ENCODE data around the gene TOM1L1. TPM values are rescaled to one million over a fixed set of nuclear protein-coding genes. Genes with fewer than 3 reads are reported as not detected.
A peak's percentile ranks its signal among the peaks of the same experiment; 100 is the strongest.

TOM1L1 gene
- total RNA-seq, 5 donors from 2014 or later (not counting 1 experiment from before 2014, with no cell fraction given), result 0.26 to 0.67 (median 0.49) TPM; not detected in 1

DNA sequence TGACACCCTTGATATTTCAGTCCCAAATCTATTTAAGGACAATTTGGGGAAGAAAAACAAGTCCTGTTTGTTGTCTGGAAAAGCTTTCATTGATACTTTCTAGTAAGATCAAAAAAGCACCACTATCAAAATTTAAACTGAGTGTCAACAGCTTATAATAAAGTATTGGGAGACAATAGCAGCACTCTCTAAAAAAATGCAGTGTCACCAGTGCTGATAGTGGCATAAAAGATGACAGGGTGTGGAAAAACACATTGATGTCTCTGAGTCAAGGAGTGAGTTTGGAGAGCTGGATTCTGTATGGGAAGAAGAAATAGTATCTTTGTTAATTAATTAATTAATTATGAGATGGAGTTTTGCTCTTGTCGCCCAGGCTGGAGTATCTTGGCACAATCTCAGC lies 8.3 kb upstream of the TOM1L1 start:
- POLR2A ChIA-PET, result no interaction called here
- H3K4me3 Mint-ChIP-seq, result no peak overlapping the region

DNA sequence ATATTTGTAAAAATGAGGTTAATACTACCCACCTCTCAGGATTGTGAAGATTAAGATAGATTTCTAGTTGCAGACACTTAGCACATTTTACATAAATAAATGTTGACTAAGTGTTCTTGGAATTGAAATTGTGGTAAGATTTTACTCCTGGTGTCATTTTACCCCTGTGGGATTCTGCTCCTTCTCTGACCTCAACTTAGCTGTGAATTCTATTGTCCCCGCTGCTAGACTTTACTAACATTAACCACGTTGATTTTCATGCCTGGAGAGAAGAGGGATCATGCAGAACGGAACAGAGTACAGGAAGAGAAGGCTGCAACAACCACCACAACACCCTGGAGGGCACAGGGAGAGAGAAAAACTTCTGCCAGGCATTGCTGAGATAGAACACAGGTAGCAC lies 2.1 kb upstream of the TOM1L1 start:
- Histone ChIP-seq H3K27me3 (replicated peaks in 1 of 2; ENCODE audit: control insufficient read depth in 2 of 2, extremely low read depth in 1 of 2, insufficient read depth in 2 of 2, low read length in 1 of 2) (peaks cover 2 to 22% of the 10 kb centered on the region in 2 experiments), H3K27ac (ENCODE audit: low read length) (no peak overlapping the region), H3K9me3 (no peaks in the 10 kb centered on the region), H3K4me3 (ENCODE audit: control insufficient read depth in 1 of 2, extremely low read depth in 1 of 2, low read length in 1 of 2) (no peak overlapping the region), H3K4me1 (ENCODE audit: control insufficient read depth in 1 of 2, extremely low read depth in 1 of 2, insufficient read depth in 2 of 2, low read length in 2 of 2) (peaks cover 0 to 10% of the 10 kb centered on the region in 2 experiments), H3K36me3 (ENCODE audit: control insufficient read depth in 2 of 2, extremely low read depth in 1 of 2, insufficient read depth in 1 of 2, low read length in 1 of 2) (no peaks in the 10 kb centered on the region)
- ChIA-PET CTCF (no interaction called here), POLR2A (no interaction called here)
- no peak for DNase-seq
- H3K4me3 Mint-ChIP-seq, result no peak overlapping the region
- H3K36me3 Mint-ChIP-seq, result no peaks in the 10 kb centered on the region
- H3K4me1 Mint-ChIP-seq, result peaks cover 0 to 17% (median 11%) of the 10 kb centered on the region in 3 donors
- H3K27me3 Mint-ChIP-seq, result peaks cover 42 to 53% of the 10 kb centered on the region in 2 donors
- H3K27ac Mint-ChIP-seq, result no peak overlapping the region
- no peaks in the 10 kb centered on the region for H3K9me3 Mint-ChIP-seq
- no CpG with 5 or more reads among the region's 3 CpGs for WGBS (ENCODE audit: insufficient coverage)
- ATAC-seq (replicated peaks in 1 of 4), result no peak

More for the DNA sequence above, 8.3 kb upstream of the TOM1L1 start:
- Histone ChIP-seq H3K4me1 (ENCODE audit: control insufficient read depth in 1 of 2, extremely low read depth in 1 of 2, insufficient read depth in 2 of 2, low read length in 2 of 2) (no peaks in the 10 kb centered on the region), H3K9me3 (no peaks in the 10 kb centered on the region), H3K4me3 (ENCODE audit: control insufficient read depth in 1 of 2, extremely low read depth in 1 of 2, low read length in 1 of 2) (no peak overlapping the region), H3K36me3 (ENCODE audit: control insufficient read depth in 2 of 2, extremely low read depth in 1 of 2, insufficient read depth in 1 of 2, low read length in 1 of 2) (no peaks in the 10 kb centered on the region), H3K27me3 (replicated peaks in 1 of 2; ENCODE audit: control insufficient read depth in 2 of 2, extremely low read depth in 1 of 2, insufficient read depth in 2 of 2, low read length in 1 of 2) (peaks cover 0 to 2% of the 10 kb centered on the region in 2 experiments), H3K27ac (ENCODE audit: low read length) (no peak overlapping the region)
- DNase-seq (no peak), ATAC-seq (replicated peaks in 1 of 4) (no peak)
- H3K9me3 Mint-ChIP-seq, result no peaks in the 10 kb centered on the region
- H3K27ac Mint-ChIP-seq, result no peak overlapping the region
- peaks cover 25 to 26% of the 10 kb centered on the region in 2 donors for H3K27me3 Mint-ChIP-seq
- no peaks in the 10 kb centered on the region for H3K36me3 Mint-ChIP-seq
- H3K4me1 Mint-ChIP-seq, result no peaks in the 10 kb centered on the region
- WGBS (ENCODE audit: insufficient coverage), result no CpG with 5 or more reads among the region's 1 CpG
- CTCF ChIA-PET, result no interaction called here

DNA sequence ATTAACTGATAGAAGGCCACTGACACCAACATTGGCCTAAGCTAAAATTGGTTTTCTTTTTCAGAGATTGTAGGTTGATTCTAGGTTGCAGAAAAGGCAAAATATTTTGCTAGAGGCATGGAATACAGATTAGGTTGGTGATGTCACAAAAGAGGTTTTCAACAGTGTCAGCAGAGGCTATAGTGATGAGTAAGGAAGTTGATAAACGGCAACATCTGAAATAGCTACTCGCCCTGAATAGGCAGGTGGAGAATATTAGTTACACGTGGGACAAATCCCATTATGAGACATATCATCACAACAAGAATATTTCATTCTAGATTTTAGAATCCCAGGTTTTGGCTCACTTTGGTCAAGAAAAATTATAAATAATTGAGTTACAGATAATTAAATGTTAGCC lies 1.5 kb upstream of the TOM1L1 start:
- H3K27me3 Mint-ChIP-seq, result peaks cover 38 to 50% of the 10 kb centered on the region in 2 donors
- H3K27ac Mint-ChIP-seq, result no peak overlapping the region
- H3K4me1 Mint-ChIP-seq, result peaks cover 0 to 17% (median 11%) of the 10 kb centered on the region in 3 donors
- Histone ChIP-seq H3K27me3 (replicated peaks in 1 of 2; ENCODE audit: control insufficient read depth in 2 of 2, extremely low read depth in 1 of 2, insufficient read depth in 2 of 2, low read length in 1 of 2) (peaks cover 2 to 22% of the 10 kb centered on the region in 2 experiments), H3K9me3 (no peaks in the 10 kb centered on the region), H3K36me3 (ENCODE audit: control insufficient read depth in 2 of 2, extremely low read depth in 1 of 2, insufficient read depth in 1 of 2, low read length in 1 of 2) (no peaks in the 10 kb centered on the region), H3K4me3 (ENCODE audit: control insufficient read depth in 1 of 2, extremely low read depth in 1 of 2, low read length in 1 of 2) (no peak overlapping the region), H3K27ac (ENCODE audit: low read length) (no peak overlapping the region), H3K4me1 (ENCODE audit: control insufficient read depth in 1 of 2, extremely low read depth in 1 of 2, insufficient read depth in 2 of 2, low read length in 2 of 2) (peaks cover 0 to 10% of the 10 kb centered on the region in 2 experiments)
- POLR2A ChIA-PET, result no interaction called here
- DNase-seq, result no peak
- H3K4me3 Mint-ChIP-seq, result peak overlapping the region in 1 of 3 donors; percentile 52
- CTCF ChIA-PET, result no interaction called here
- ATAC-seq (replicated peaks in 1 of 4), result no peak
- WGBS (ENCODE audit: insufficient coverage), result no CpG with 5 or more reads among the region's 3 CpGs
- H3K9me3 Mint-ChIP-seq, result no peaks in the 10 kb centered on the region
- H3K36me3 Mint-ChIP-seq, result no peaks in the 10 kb centered on the region

DNA sequence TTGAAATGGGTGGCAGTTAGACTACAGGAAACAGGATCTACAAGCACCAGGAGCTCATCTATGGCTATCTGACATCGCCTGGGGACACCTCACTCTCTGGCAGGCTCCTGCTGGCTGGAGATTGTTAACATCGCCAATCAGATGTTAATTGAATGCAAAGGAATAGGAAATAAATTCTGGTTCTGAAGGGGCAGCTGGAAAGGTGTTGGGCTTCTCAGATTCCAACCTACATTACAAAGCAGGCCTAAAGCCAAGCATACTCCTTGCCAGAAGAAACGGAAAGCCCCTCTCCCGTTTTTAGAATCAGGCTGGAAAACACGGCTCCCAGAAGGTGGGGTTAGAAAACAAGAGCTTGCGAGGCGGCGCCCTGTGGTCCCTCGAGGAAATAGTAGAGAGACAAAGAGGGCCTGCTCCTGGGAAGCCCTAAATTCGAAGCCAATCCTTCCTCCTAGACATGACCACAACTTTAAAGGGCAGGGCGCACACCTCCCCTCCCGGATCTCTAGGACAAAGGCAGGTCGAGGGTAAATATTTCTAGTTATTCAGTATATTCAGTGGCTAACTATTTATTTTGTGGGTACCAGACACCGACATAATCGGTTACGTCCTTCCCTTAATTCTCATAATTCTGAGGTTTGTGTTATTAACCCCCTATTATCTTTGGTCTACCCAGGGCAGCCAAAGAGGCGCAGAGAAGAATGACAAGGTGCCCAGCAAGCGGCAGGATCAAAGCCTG lies 763 bp upstream of the TOM1L1 start:
- Histone ChIP-seq H3K9me3 (no peaks in the 10 kb centered on the region), H3K27me3 (replicated peaks in 1 of 2; ENCODE audit: control insufficient read depth in 2 of 2, extremely low read depth in 1 of 2, insufficient read depth in 2 of 2, low read length in 1 of 2) (peaks cover 2 to 22% of the 10 kb centered on the region in 2 experiments), H3K27ac (ENCODE audit: low read length) (no peak overlapping the region), H3K4me3 (ENCODE audit: control insufficient read depth in 1 of 2, extremely low read depth in 1 of 2, low read length in 1 of 2) (peak overlapping the region in 1 of 2 donors; percentile 41), H3K36me3 (ENCODE audit: control insufficient read depth in 2 of 2, extremely low read depth in 1 of 2, insufficient read depth in 1 of 2, low read length in 1 of 2) (no peaks in the 10 kb centered on the region), H3K4me1 (ENCODE audit: control insufficient read depth in 1 of 2, extremely low read depth in 1 of 2, insufficient read depth in 2 of 2, low read length in 2 of 2) (peaks cover 0 to 10% of the 10 kb centered on the region in 2 experiments)
- ChIA-PET POLR2A (no interaction called here), CTCF (no interaction called here)
- H3K27me3 Mint-ChIP-seq, result peaks cover 37 to 48% of the 10 kb centered on the region in 2 donors
- peaks cover 0 to 17% (median 11%) of the 10 kb centered on the region in 3 donors for H3K4me1 Mint-ChIP-seq
- ATAC-seq (replicated peaks in 1 of 4) (no peak), DNase-seq (no peak)
- peak overlapping the region in 2 of 3 donors; percentile 43 to 52 for H3K4me3 Mint-ChIP-seq
- no peaks in the 10 kb centered on the region for H3K36me3 Mint-ChIP-seq
- H3K9me3 Mint-ChIP-seq, result no peaks in the 10 kb centered on the region
- 14% methylated on average over 4 of the region's 18 CpGs for WGBS (ENCODE audit: insufficient coverage)
- no peak overlapping the region for H3K27ac Mint-ChIP-seq

DNA sequence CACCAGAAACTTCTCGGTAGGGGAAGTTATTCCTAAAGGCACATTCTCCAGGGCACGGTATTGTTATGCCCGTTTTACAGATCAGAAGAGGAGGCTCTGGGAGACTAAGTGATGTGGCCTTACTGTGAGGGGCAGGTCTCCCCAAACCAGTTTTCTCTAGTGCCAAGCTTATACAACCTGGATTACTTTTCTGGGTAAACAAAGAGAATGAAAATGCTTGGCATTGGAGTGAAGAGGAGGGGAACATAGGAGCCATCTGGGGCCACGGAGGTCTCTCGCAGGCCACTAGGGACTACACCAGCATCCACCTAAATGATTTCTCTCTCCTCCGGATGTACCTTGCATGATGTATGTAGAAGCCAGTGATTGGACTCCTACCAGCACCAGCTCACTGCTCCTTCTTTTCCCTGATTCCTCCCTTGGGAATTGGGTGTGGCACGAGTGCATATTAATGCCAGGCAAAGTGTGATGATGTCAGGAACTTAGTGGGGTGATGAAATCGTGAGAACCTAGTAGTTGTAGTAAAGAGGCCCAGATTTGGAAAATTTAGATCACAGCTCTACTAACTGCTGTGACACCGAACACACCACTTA lies 674 bp downstream of the TOM1L1 start:
- Mint-ChIP-seq H3K27me3 (peaks cover 30 to 43% of the 10 kb centered on the region in 2 donors), H3K36me3 (no peaks in the 10 kb centered on the region), H3K27ac (no peak overlapping the region), H3K4me1 (peaks cover 0 to 17% (median 11%) of the 10 kb centered on the region in 3 donors), H3K9me3 (no peaks in the 10 kb centered on the region), H3K4me3 (peak overlapping the region in 2 of 3 donors; percentile 50 to 58)
- Histone ChIP-seq H3K4me3 (ENCODE audit: control insufficient read depth in 1 of 2, extremely low read depth in 1 of 2, low read length in 1 of 2) (no peak overlapping the region), H3K9me3 (no peaks in the 10 kb centered on the region), H3K27ac (ENCODE audit: low read length) (no peak overlapping the region), H3K4me1 (ENCODE audit: control insufficient read depth in 1 of 2, extremely low read depth in 1 of 2, insufficient read depth in 2 of 2, low read length in 2 of 2) (peaks cover 0 to 10% of the 10 kb centered on the region in 2 experiments), H3K36me3 (ENCODE audit: control insufficient read depth in 2 of 2, extremely low read depth in 1 of 2, insufficient read depth in 1 of 2, low read length in 1 of 2) (no peaks in the 10 kb centered on the region), H3K27me3 (replicated peaks in 1 of 2; ENCODE audit: control insufficient read depth in 2 of 2, extremely low read depth in 1 of 2, insufficient read depth in 2 of 2, low read length in 1 of 2) (peaks cover 2 to 22% of the 10 kb centered on the region in 2 experiments)
- no CpG with 5 or more reads among the region's 9 CpGs for WGBS (ENCODE audit: insufficient coverage)
- no peak for DNase-seq
- no peak for ATAC-seq (replicated peaks in 1 of 4)
- ChIA-PET POLR2A (interaction anchor here in 1 of 2 donors (0.6 kb wide), 1 partner anchor 13 kb away, joined by 7 read pairs; no protein-coding TSS in a partner anchor), CTCF (no interaction called here)

DNA sequence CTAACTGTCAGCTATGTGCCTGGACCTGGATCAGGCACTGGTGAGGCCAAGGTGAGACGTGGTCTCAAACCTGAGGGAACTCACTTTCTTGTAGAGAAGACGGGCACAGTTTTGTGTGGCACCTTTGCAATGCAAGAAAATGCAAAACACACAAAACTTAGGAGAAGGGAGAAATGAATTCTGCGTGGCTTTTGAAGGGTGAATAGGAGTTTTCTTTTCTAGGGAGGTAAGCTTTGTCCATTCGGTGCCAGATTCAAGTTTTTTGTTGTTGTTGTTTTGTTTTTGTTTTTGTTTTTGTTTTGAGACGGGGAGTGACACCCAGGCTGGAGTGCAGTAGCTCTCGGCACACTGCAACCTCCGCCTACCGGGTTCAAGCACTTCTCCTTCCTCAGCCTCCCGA lies 1.4 kb downstream of the TOM1L1 start:
- POLR2A ChIA-PET, result interaction anchor here in 1 of 2 donors (0.6 kb wide), 1 partner anchor 12 kb away, joined by 7 read pairs; no protein-coding TSS in a partner anchor
- peaks cover 0 to 10% of the 10 kb centered on the region in 2 experiments for H3K4me1 ChIP-seq (ENCODE audit: control insufficient read depth in 1 of 2, extremely low read depth in 1 of 2, insufficient read depth in 2 of 2, low read length in 2 of 2)
- DNase-seq, result no peak
- Mint-ChIP-seq H3K27ac (no peak overlapping the region), H3K4me3 (no peak overlapping the region), H3K36me3 (no peaks in the 10 kb centered on the region), H3K27me3 (peaks cover 24 to 37% of the 10 kb centered on the region in 2 donors), H3K9me3 (no peaks in the 10 kb centered on the region), H3K4me1 (peaks cover 0 to 17% (median 11%) of the 10 kb centered on the region in 3 donors)
- H3K9me3 ChIP-seq, result no peaks in the 10 kb centered on the region
- H3K27me3 ChIP-seq (replicated peaks in 1 of 2; ENCODE audit: control insufficient read depth in 2 of 2, extremely low read depth in 1 of 2, insufficient read depth in 2 of 2, low read length in 1 of 2), result peaks cover 2 to 22% of the 10 kb centered on the region in 2 experiments
- H3K4me3 ChIP-seq (ENCODE audit: control insufficient read depth in 1 of 2, extremely low read depth in 1 of 2, low read length in 1 of 2), result no peak overlapping the region
- CTCF ChIA-PET, result no interaction called here
- no peak for ATAC-seq (replicated peaks in 1 of 4)
- no peaks in the 10 kb centered on the region for H3K36me3 ChIP-seq (ENCODE audit: control insufficient read depth in 2 of 2, extremely low read depth in 1 of 2, insufficient read depth in 1 of 2, low read length in 1 of 2)
- H3K27ac ChIP-seq (ENCODE audit: low read length), result no peak overlapping the region
- WGBS (ENCODE audit: insufficient coverage), result 84% methylated on average over 8 of the region's 9 CpGs

Data from T-cell (primary cell).